Measurements from ENCODE around the gene NMNAT1. TPM values are rescaled to one million over a fixed set of nuclear protein-coding genes. Genes with fewer than 3 reads are reported as not detected.

NMNAT1 gene
- total RNA-seq, 1 experiment from 2014 or later, result 13.4 TPM

- intact Hi-C loops (cut with micrococcal nuclease; ENCODE audit: unreplicated experiment), result loop anchor here (10.0 kb wide), 1 partner anchor 153 kb away; no protein-coding TSS in a partner anchor
- Histone ChIP-seq H3F3A (ENCODE audit: insufficient read depth, low read depth) (no peaks in the 10 kb centered on the region), H3K9me2 (ENCODE audit: insufficient read depth) (no peaks in the 10 kb centered on the region), H2AFZ (no peak overlapping the region), H4K20me1 (ENCODE audit: insufficient read depth) (no peaks in the 10 kb centered on the region), H3K79me2 (ENCODE audit: low read depth) (no peaks in the 10 kb centered on the region), H3K4me3 (no peak overlapping the region), H3K27ac (no peak overlapping the region), H3K9me3 (ENCODE audit: insufficient read depth, low read depth) (no peaks in the 10 kb centered on the region), H3K4me1 (replicated peaks; ENCODE audit: insufficient read depth) (no peaks in the 10 kb centered on the region), H3K27me3 (ENCODE audit: insufficient read depth, low read depth) (no peaks in the 10 kb centered on the region), H3K36me3 (ENCODE audit: low read depth) (no peaks in the 10 kb centered on the region), H3K4me2 (no peak overlapping the region)
- DNase-seq, result no peak
- BruUV-seq (replicated peaks), result no TSS peak
- CTCF ChIA-PET, result no interaction called here
- POLR2A ChIA-PET (ENCODE audit: unreplicated experiment), result no interaction called here
- TF ChIP-seq CTCF (conservative IDR thresholded peaks at IDR 0.05) (no peak), EZH2 (IDR thresholded peaks at IDR 0.05; ENCODE audit: low read depth) (no peak)
These were observed 25.4 kb upstream of the NMNAT1 start for GRCh38 chr1:9917901-9918300.

GRCh38 chr1:9920606-9921005, 22.7 kb upstream of the NMNAT1 start:
- H3K4me2 ChIP-seq, result no peak overlapping the region
- no peak for TF ChIP-seq CTCF (conservative IDR thresholded peaks at IDR 0.05)
- no peak for TF ChIP-seq EZH2 (IDR thresholded peaks at IDR 0.05; ENCODE audit: low read depth)
- intact Hi-C loops (cut with micrococcal nuclease; ENCODE audit: unreplicated experiment), result no loop called here
- H4K20me1 ChIP-seq (ENCODE audit: insufficient read depth), result no peaks in the 10 kb centered on the region
- H3K4me1 ChIP-seq (replicated peaks; ENCODE audit: insufficient read depth), result no peaks in the 10 kb centered on the region
- no peaks in the 10 kb centered on the region for H3K9me2 ChIP-seq (ENCODE audit: insufficient read depth)
- H3K4me3 ChIP-seq, result no peak overlapping the region
- H3K36me3 ChIP-seq (ENCODE audit: low read depth), result no peaks in the 10 kb centered on the region
- no peaks in the 10 kb centered on the region for H3K79me2 ChIP-seq (ENCODE audit: low read depth)
- no peak overlapping the region for H2AFZ ChIP-seq
- H3K9me3 ChIP-seq (ENCODE audit: insufficient read depth, low read depth), result no peaks in the 10 kb centered on the region
- CTCF ChIA-PET, result no interaction called here
- no peaks in the 10 kb centered on the region for H3F3A ChIP-seq (ENCODE audit: insufficient read depth, low read depth)
- POLR2A ChIA-PET (ENCODE audit: unreplicated experiment), result no interaction called here
- DNase-seq, result no peak
- no TSS peak for BruUV-seq (replicated peaks)
- no peaks in the 10 kb centered on the region for H3K27me3 ChIP-seq (ENCODE audit: insufficient read depth, low read depth)
- no peak overlapping the region for H3K27ac ChIP-seq

- Histone ChIP-seq H3K79me2 (ENCODE audit: low read depth) (no peaks in the 10 kb centered on the region), H3K4me1 (replicated peaks; ENCODE audit: insufficient read depth) (no peaks in the 10 kb centered on the region), H3K4me2 (no peak overlapping the region), H3K4me3 (no peak overlapping the region), H3K9me3 (ENCODE audit: insufficient read depth, low read depth) (no peaks in the 10 kb centered on the region), H2AFZ (no peak overlapping the region), H3K27ac (no peak overlapping the region), H3K36me3 (ENCODE audit: low read depth) (no peaks in the 10 kb centered on the region), H3K9me2 (ENCODE audit: insufficient read depth) (no peaks in the 10 kb centered on the region), H3F3A (ENCODE audit: insufficient read depth, low read depth) (peaks cover 3% of the 10 kb centered on the region; the same call in 1 of the 2 replicates), H4K20me1 (ENCODE audit: insufficient read depth) (no peaks in the 10 kb centered on the region), H3K27me3 (ENCODE audit: insufficient read depth, low read depth) (no peaks in the 10 kb centered on the region)
- BruUV-seq (replicated peaks), result no TSS peak
- TF ChIP-seq CTCF (conservative IDR thresholded peaks at IDR 0.05), result no peak
- no peak for TF ChIP-seq EZH2 (IDR thresholded peaks at IDR 0.05; ENCODE audit: low read depth)
- POLR2A ChIA-PET (ENCODE audit: unreplicated experiment), result no interaction called here
- CTCF ChIA-PET, result no interaction called here
- intact Hi-C loops (cut with micrococcal nuclease; ENCODE audit: unreplicated experiment), result no loop called here
- DNase-seq, result no peak
These were observed 20.9 kb upstream of the NMNAT1 start for GRCh38 chr1:9922342-9922741.

All from PC-9 (cell line).